NB4 (cell line): ENCODE results near the gene TMEM63C.

Source experiments
- CTCF ChIP-seq: IDR thresholded peaks from one replicate; pipeline ENCODE4 v1.5.1; 2012; ENCODE audit warnings: low read depth, low read length
- MYC ChIP-seq: IDR thresholded peaks from 2 replicates; pipeline ENCODE4 v1.6.1; 2011; ENCODE audit warnings: low read depth, low read length
- POLR2A ChIP-seq: IDR thresholded peaks from 2 replicates; pipeline ENCODE4 v1.6.1; 2011; ENCODE audit warnings: mild to moderate bottlenecking; ENCODE audit not compliant: insufficient read length; ENCODE audit errors: extremely low read depth

- TF ChIP-seq CTCF (no peak), MYC (no peak), POLR2A (no peak)
These were observed 83.6 kb downstream of the TMEM63C start for GRCh38 chr14:77265187-77265515.
